ENCODE results near the gene VOPP1. TPM values are rescaled to one million over a fixed set of nuclear protein-coding genes. Genes with fewer than 3 reads are reported as not detected.

VOPP1 gene
- total and polyA plus RNA-seq, 9 of the 15 experiments (the other 6 are each of a cell fraction or from before 2014, with no cell fraction given), result 8.2 to 45.8 (median 31.2) TPM

DNA sequence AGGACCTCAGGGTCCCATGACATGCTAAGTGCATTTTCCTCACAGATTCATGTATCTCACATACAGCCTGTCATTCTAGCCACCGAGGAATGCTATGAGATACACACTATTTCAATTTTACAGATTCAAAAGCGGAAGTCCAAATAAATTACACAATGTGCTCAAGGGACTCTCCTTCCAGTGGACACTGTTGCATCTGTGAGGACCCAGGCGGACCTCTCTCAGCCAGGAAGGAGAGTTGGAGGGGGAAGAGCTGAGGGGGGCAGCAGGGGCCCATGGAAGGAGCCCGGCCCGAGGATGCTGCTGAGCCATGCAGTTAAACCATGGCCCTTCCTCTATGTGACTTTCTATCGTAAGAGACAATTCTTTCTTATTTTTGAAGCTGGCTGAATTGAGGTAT lies 93.6 kb downstream of the VOPP1 start:
- Histone ChIP-seq H3K27me3 (ENCODE audit: control insufficient read depth in 2 of 2, insufficient read depth in 2 of 2, low read length in 2 of 2) (no peaks in the 10 kb centered on the region), H3K9me3 (replicated peaks; ENCODE audit: control insufficient read depth, insufficient read depth, low read depth, low read length) (no peaks in the 10 kb centered on the region), H3K9ac (ENCODE audit: insufficient read depth in 1 of 2, low read depth in 2 of 2, low read length in 2 of 2) (no peak overlapping the region), H3K9me1 (ENCODE audit: control insufficient read depth, insufficient read depth, low read length) (no peaks in the 10 kb centered on the region), H3K4me1 (replicated peaks in 1 of 2; ENCODE audit: control insufficient read depth in 2 of 2, insufficient read depth in 2 of 2, low read length in 2 of 2) (0 out of 5 replicates have a peak, but pooled peaks cover 3% of the 10 kb centered on the region in 2 experiments), H4K20me1 (replicated peaks; ENCODE audit: control insufficient read depth, insufficient read depth, low read length) (no peaks in the 10 kb centered on the region), H3K4me3 (no peak overlapping the region), H3K79me2 (ENCODE audit: control insufficient read depth, insufficient read depth, low read length) (no peaks in the 10 kb centered on the region), H3K4me2 (ENCODE audit: insufficient read depth, low read length) (no peak overlapping the region), H2AFZ (ENCODE audit: low read depth, low read length) (no peak overlapping the region), H3K27ac (ENCODE audit: extremely low read depth, low read depth, low read length) (no peak overlapping the region), H3K36me3 (ENCODE audit: control insufficient read depth, insufficient read depth, low read length) (peaks cover 4% of the 10 kb centered on the region; the same call in 1 of the 3 replicates)
- ChIA-PET CTCF (ENCODE audit: low intra/inter-chr PET ratio) (no interaction called here), POLR2A (no interaction called here)
- ATAC-seq (no peak), FAIRE-seq (no peak), DNase-seq (ENCODE audit: extremely low read depth in 1 of 4, low spot score in 3 of 4) (no peak)
- TF ChIP-seq CHD7 (IDR thresholded peaks at IDR 0.05; ENCODE audit: low read depth, low read length), result no peak
- BruUV-seq (replicated peaks), result no TSS peak
- WGBS (ENCODE audit: insufficient coverage, low coverage, missing lambda C conversion rate), result 68% methylated on average over 5 of the region's 6 CpGs
- intact Hi-C loops (cut with micrococcal nuclease) (no loop called here), in situ Hi-C loops (cut with MboI) (no loop called here)
